B cell (primary cell): ENCODE results near the gene TBXA2R. TPM values are rescaled to one million over a fixed set of nuclear protein-coding genes. Genes with fewer than 3 reads are reported as not detected.

Source experiments
- ATAC-seq: fragments of 200-7000 bp; cut with Tn5 transposase; one replicate; pipeline ENCODE4 v1.10.0; 2021; ENCODE audit warnings: low read depth, mild to moderate bottlenecking, moderate number of reproducible peaks, moderate library complexity
- CTCF ChIA-PET: fragments of 350-600 bp; sonication (Branson Sonifier 250); formaldehyde crosslinking; loops from one replicate; lab custom pipeline; 2021; ENCODE audit warnings: antibody characterized with exemption, inconsistent platforms; lab: Charles Lee
- POLR2A ChIA-PET: fragments of 350-600 bp; sonication (Branson Sonifier 250); formaldehyde crosslinking; loops from one replicate; lab custom pipeline; 2021; ENCODE audit warnings: antibody characterized with exemption; lab: Charles Lee
- DNase-seq: peaks from one replicate; pipeline ENCODE4 v3.0.0; 2013
- H2AFZ ChIP-seq: 2 replicates; pipeline ENCODE4 v1.6.1; 2012; ENCODE audit warnings: mild to moderate bottlenecking, low read depth, low read length; ENCODE audit not compliant: insufficient read depth, poor library complexity, severe bottlenecking
- H3K27ac ChIP-seq, 2 donors: 1 replicate in 1 of 2; 2 replicates in 1 of 2; pipeline ENCODE4 v1.5.1; 2012 to 2013; ENCODE audit warnings: low read length in 2 of 2, mild to moderate bottlenecking in 2 of 2, moderate library complexity in 1 of 2
- H3K27me3 ChIP-seq, 4 experiments: fragments of 200-600 bp in 1 of 4; sonication (generic) in 1 of 4; replicated peaks in 1 of 4; 1 replicate in 2 of 4; 2 replicates in 2 of 4; pipeline versions ENCODE4 v1.6.1 to v1.7.0; 2013 to 2016; ENCODE audit warnings: low read length in 3 of 4, mild to moderate bottlenecking in 2 of 4, mixed read lengths in 1 of 4, moderate library complexity in 1 of 4; ENCODE audit not compliant: insufficient read depth in 4 of 4, control insufficient read depth in 3 of 4; ENCODE audit errors: control extremely low read depth in 1 of 4
- H3K36me3 ChIP-seq, 2 experiments: replicated peaks in 1 of 2; 1 replicate in 1 of 2; 2 replicates in 1 of 2; pipeline versions ENCODE4 v1.6.1 to v1.7.1; 2013; ENCODE audit warnings: low read length in 1 of 2; ENCODE audit not compliant: insufficient read depth in 2 of 2, control insufficient read depth in 1 of 2; ENCODE audit errors: control extremely low read depth in 1 of 2, extremely low read depth in 1 of 2
- H3K4me1 ChIP-seq, 2 donors: fragments of 200-600 bp in 1 of 2; sonication (generic) in 1 of 2; 1 replicate in 1 of 2; 2 replicates in 1 of 2; pipeline versions ENCODE4 v1.5.1 to v1.6.1; 2013 to 2017; ENCODE audit warnings: low read length in 2 of 2; ENCODE audit not compliant: control insufficient read depth in 2 of 2, insufficient read depth in 2 of 2
- H3K4me2 ChIP-seq: replicated peaks from 2 replicates; pipeline ENCODE3; 2012; ENCODE audit warnings: mild to moderate bottlenecking, low read depth, low read length; ENCODE audit not compliant: poor library complexity, severe bottlenecking
- H3K4me3 ChIP-seq, 5 experiments: fragments of 200-600 bp in 1 of 5; sonication (generic) in 1 of 5; 1 replicate in 3 of 5; 2 replicates in 2 of 5; pipeline versions ENCODE4 v1.5.1 to v1.7.0; 2011 to 2016; ENCODE audit warnings: low read length in 4 of 5, mild to moderate bottlenecking in 4 of 5, low read depth in 2 of 5, control low read depth in 1 of 5, moderate library complexity in 1 of 5; ENCODE audit not compliant: insufficient read depth in 1 of 5; ENCODE audit errors: control extremely low read depth in 1 of 5, extremely low read depth in 1 of 5
- H3K79me2 ChIP-seq: fragments of 200-600 bp; sonication (generic); one replicate; pipeline ENCODE4 v1.6.0; 2016; ENCODE audit warnings: low read length; ENCODE audit not compliant: control insufficient read depth, insufficient read depth
- H3K9ac ChIP-seq: fragments of 200-600 bp; sonication (generic); 2 replicates; pipeline ENCODE4 v1.6.1; 2017; ENCODE audit warnings: mild to moderate bottlenecking, low read length, moderate library complexity
- H3K9me3 ChIP-seq, 3 donors: one replicate each; pipeline versions ENCODE4 v1.6.1 to v1.7.1; 2013; ENCODE audit warnings: low read length in 2 of 3; ENCODE audit not compliant: control insufficient read depth in 2 of 3, insufficient read depth in 1 of 3; ENCODE audit errors: control extremely low read depth in 1 of 3
- H4K20me1 ChIP-seq: 2 replicates; pipeline ENCODE4 v1.6.0; 2012; ENCODE audit warnings: mild to moderate bottlenecking, low read length; ENCODE audit not compliant: insufficient read depth, control insufficient read depth, poor library complexity, severe bottlenecking
- H3K27ac Mint-ChIP-seq: one replicate; pipeline ENCODE4 v1.8.0; 2021; ENCODE audit warnings: mixed read lengths
- H3K27me3 Mint-ChIP-seq: one replicate; pipeline ENCODE4 v1.8.0; 2021; ENCODE audit warnings: mixed read lengths
- H3K4me1 Mint-ChIP-seq: one replicate; pipeline ENCODE4 v1.8.0; 2021; ENCODE audit warnings: mixed read lengths
- H3K4me3 Mint-ChIP-seq: one replicate; pipeline ENCODE4 v1.8.0; 2021; ENCODE audit warnings: mixed read lengths
- H3K9me3 Mint-ChIP-seq: one replicate; pipeline ENCODE4 v1.8.0; 2022; ENCODE audit warnings: mixed read lengths; ENCODE audit not compliant: insufficient read depth
- CTCF ChIP-seq: fragments of 200-600 bp; IDR thresholded peaks from one replicate; pipeline ENCODE4 v1.8.0; 2022; ENCODE audit warnings: antibody characterized with exemption, mild to moderate bottlenecking
- EZH2 ChIP-seq: IDR thresholded peaks from 2 replicates; pipeline ENCODE4 v1.6.1; 2012; ENCODE audit warnings: borderline replicate concordance, low read depth, mild to moderate bottlenecking, moderate library complexity, low read length; ENCODE audit not compliant: insufficient read depth, poor library complexity, severe bottlenecking
- WGBS: methylation state at CpG from one replicate; pipeline ENCODE4 v1.1.5; 2013; ENCODE audit warnings: missing lambda C conversion rate; ENCODE audit not compliant: insufficient coverage; 5-methylcytosine and 5-hydroxymethylcytosine counted together
- intact Hi-C: fragments of 100-400 bp; cut with micrococcal nuclease; formaldehyde crosslinking; loops from one replicate; pipeline ENCODE4 v1.10.0; 2022
- polyA plus RNA-seq: library from polyadenylated mRNA; depleted of rRNA; stranded (reverse); fragments of >200 nt; gene quantifications from 2 replicates; pipeline ENCODE4 v1.2.3, GENCODE V29; 2012
- total RNA-seq, 2 donors: library from RNA; stranded (reverse); fragments of 120-200 nt in 1 of 2; gene quantifications; 1 replicate in 1 of 2; 2 replicates in 1 of 2; pipeline versions ENCODE4 v1.2.3 to v1.2.4, GENCODE V29; 2013 to 2022

Gene TBXA2R
- total and polyA plus RNA-seq, 2 donors (not counting 1 experiment from before 2014, with no cell fraction given), result 3.9 to 7.9 TPM

GRCh38 chr19:3557461-3558248 lies 49.0 kb downstream of the TBXA2R start, which contains the start of gene MFSD12:
TSS of gene MFSD12 (minus strand) at chr19:3557586. CDS start at chr19:3557403, 183 bp downstream.
- intact Hi-C loops, result loop anchor here (1.0 to 5.0 kb wide), 4 partner anchors 15 to 205 kb away; partner anchors contain the start of genes APBA3, HMG20B, MRPL54 and TBXA2R
- peak within 1 kb of the TSS; percentile 36 to 87 (median 72) for H3K4me3 ChIP-seq
- peak within 1 kb of the TSS; percentile 93 for H2AFZ ChIP-seq
- Mint-ChIP-seq H3K9me3 (no peaks in the 10 kb centered on the region), H3K4me3 (peak within 1 kb of the TSS; percentile 99), H3K27me3 (no peaks in the 10 kb centered on the region), H3K27ac (peak within 1 kb of the TSS; percentile 94), H3K4me1 (peaks cover 43% of the 10 kb centered on the region)
- no peaks in the 10 kb centered on the region for H3K36me3 ChIP-seq
- H3K27ac ChIP-seq, result peak within 1 kb of the TSS; percentile 48 to 87
- peak within 1 kb of the TSS; percentile 93 for H3K4me2 ChIP-seq
- no peaks in the 10 kb centered on the region for H3K9me3 ChIP-seq
- H3K9ac ChIP-seq, result peak within 1 kb of the TSS; percentile 72
- under 1% methylated on average over 80 of the region's 81 CpGs for WGBS
- H4K20me1 ChIP-seq, result peaks cover 16% of the 10 kb centered on the region
- ATAC-seq (peak; percentile 88), DNase-seq (peak; percentile 95)
- TF ChIP-seq CTCF (no peak), EZH2 (no peak)
- H3K27me3 ChIP-seq, result no peaks in the 10 kb centered on the region
- peaks cover 42 to 60% of the 10 kb centered on the region in 2 donors for H3K4me1 ChIP-seq
- POLR2A ChIA-PET, result no interaction called here
- CTCF ChIA-PET, result interaction anchor here (1.0 to 3.3 kb wide), 5 partner anchors 9 to 51 kb away, joined by 3 to 37 read pairs (median 6); partner anchors contain the start of gene GIPC3
- H3K79me2 ChIP-seq, result peaks cover 42% of the 10 kb centered on the region
